Brain microvascular endothelial cell (primary cell): ENCODE results near the gene RPRD1A.
"Not testable (repeated sequence)": the region's sequence is repeated elsewhere in the genome, so short reads cannot be mapped to it uniquely, and the experiment has no call there.

ENCODE experiments used
- DNase-seq: peaks from one replicate; pipeline ENCODE4 v3.0.0-alpha.2; 2020
- H3K27ac ChIP-seq: fragments of 250-450 bp; sonication (Bioruptor Pico); 2 replicates; pipeline ENCODE4 v1.5.1; 2020; ENCODE audit warnings: mild to moderate bottlenecking, moderate library complexity
- H3K27me3 ChIP-seq: fragments of 250-450 bp; sonication (Bioruptor Pico); replicated peaks from 2 replicates; pipeline ENCODE4 v1.5.1; 2020; ENCODE audit warnings: mild to moderate bottlenecking
- H3K36me3 ChIP-seq: fragments of 250-450 bp; sonication (Bioruptor Pico); replicated peaks from 2 replicates; pipeline ENCODE4 v1.5.1; 2020; ENCODE audit warnings: mild to moderate bottlenecking
- H3K4me3 ChIP-seq: 2 replicates; pipeline ENCODE4 v1.5.1; 2011; ENCODE audit warnings: low read depth, mild to moderate bottlenecking, control low read depth, low read length, moderate library complexity
- CTCF ChIP-seq: IDR thresholded peaks from 2 replicates; pipeline ENCODE4 v1.5.1; 2011; ENCODE audit warnings: low read depth, mild to moderate bottlenecking, moderate library complexity, low read length, control low read depth, inconsistent platforms; ENCODE audit errors: missing control alignments
- in situ Hi-C: cut with HindIII; loops from 2 replicates; pipeline ENCODE4 v1.10.0; 2017; ENCODE audit warnings: low sequenced_read_pairs, low pct_ligation_motif_present

RPRD1A gene

GRCh38 chr18:36075862-36076587 lies 8.7 kb upstream of the RPRD1A start:
- no peak overlapping the region for H3K4me3 ChIP-seq
- no peak overlapping the region for H3K27ac ChIP-seq

GRCh38 chr18:36074435-36074834 lies 7.1 kb upstream of the RPRD1A start:
- no peaks in the 10 kb centered on the region for H3K27me3 ChIP-seq
- no peak for DNase-seq
- H3K4me3 ChIP-seq = no peak overlapping the region
- in situ Hi-C loops = no loop called here
- no peak overlapping the region for H3K27ac ChIP-seq
- no peak for TF ChIP-seq CTCF
- no peaks in the 10 kb centered on the region for H3K36me3 ChIP-seq

More at GRCh38 chr18:36075862-36076587, 8.7 kb upstream of the RPRD1A start:
- TF ChIP-seq CTCF = no peak
- peak; percentile 31 for DNase-seq
- Histone ChIP-seq H3K27me3 (no peaks in the 10 kb centered on the region), H3K36me3 (no peaks in the 10 kb centered on the region)
- in situ Hi-C loops = no loop called here

- TF ChIP-seq CTCF = no peak
- in situ Hi-C loops = no loop called here
Observed at GRCh38 chr18:36073676-36074075, 6.3 kb upstream of the RPRD1A start.

GRCh38 chr18:36072406-36072805 lies 5.0 kb upstream of the RPRD1A start:
- H3K36me3 ChIP-seq, H3K27me3 ChIP-seq, DNase-seq, H3K4me3 ChIP-seq, H3K27ac ChIP-seq, in situ Hi-C loops: not testable (repeated sequence)

More at GRCh38 chr18:36073676-36074075, 6.3 kb upstream of the RPRD1A start:
- Histone ChIP-seq H3K36me3 (no peaks in the 10 kb centered on the region), H3K27ac (no peak overlapping the region), H3K4me3 (no peak overlapping the region), H3K27me3 (no peaks in the 10 kb centered on the region)
- DNase-seq = no peak

GRCh38 chr18:36066686-36067054 lies 689 bp downstream of the RPRD1A start:
- TF ChIP-seq CTCF = no peak
- no peak for DNase-seq
- peak overlapping the region; percentile 96 for H3K27ac ChIP-seq
- peak overlapping the region; percentile 86 for H3K4me3 ChIP-seq
- no peaks in the 10 kb centered on the region for H3K36me3 ChIP-seq
- in situ Hi-C loops = no loop called here
- no peaks in the 10 kb centered on the region for H3K27me3 ChIP-seq

GRCh38 chr18:36066001-36066400 lies 1.4 kb downstream of the RPRD1A start:
- in situ Hi-C loops = no loop called here
- Histone ChIP-seq H3K4me3 (peak overlapping the region; percentile 86), H3K36me3 (no peaks in the 10 kb centered on the region), H3K27ac (peak overlapping the region; percentile 96), H3K27me3 (no peaks in the 10 kb centered on the region)
- TF ChIP-seq CTCF = no peak
- DNase-seq = no peak

GRCh38 chr18:36064809-36065079 lies 2.6 kb downstream of the RPRD1A start:
- DNase-seq, H3K4me3 ChIP-seq, H3K27me3 ChIP-seq, H3K36me3 ChIP-seq, H3K27ac ChIP-seq, in situ Hi-C loops: not testable (repeated sequence)
